ENCODE data around the gene ADAM12.

DNA sequence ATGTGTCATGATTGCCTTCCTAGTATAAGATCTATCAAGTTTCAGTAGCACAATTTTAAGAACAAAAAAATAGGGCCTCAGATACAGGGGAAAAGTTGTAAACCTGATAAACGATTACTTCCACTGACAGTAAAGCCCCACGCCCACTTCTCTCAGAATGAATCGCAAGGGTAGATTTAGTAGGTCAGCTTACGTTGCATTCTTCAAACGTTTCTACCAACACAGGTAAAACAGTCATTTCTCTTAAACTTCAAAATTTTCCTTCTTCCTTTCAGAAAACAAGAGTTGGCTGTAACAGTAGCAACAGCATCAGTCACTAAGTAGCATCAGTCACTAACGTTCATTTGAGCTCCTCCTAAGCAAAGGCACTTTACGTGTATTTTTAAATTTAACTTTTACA lies 221.5 kb downstream of the ADAM12 start:
- TF ChIP-seq, protein P1, sequence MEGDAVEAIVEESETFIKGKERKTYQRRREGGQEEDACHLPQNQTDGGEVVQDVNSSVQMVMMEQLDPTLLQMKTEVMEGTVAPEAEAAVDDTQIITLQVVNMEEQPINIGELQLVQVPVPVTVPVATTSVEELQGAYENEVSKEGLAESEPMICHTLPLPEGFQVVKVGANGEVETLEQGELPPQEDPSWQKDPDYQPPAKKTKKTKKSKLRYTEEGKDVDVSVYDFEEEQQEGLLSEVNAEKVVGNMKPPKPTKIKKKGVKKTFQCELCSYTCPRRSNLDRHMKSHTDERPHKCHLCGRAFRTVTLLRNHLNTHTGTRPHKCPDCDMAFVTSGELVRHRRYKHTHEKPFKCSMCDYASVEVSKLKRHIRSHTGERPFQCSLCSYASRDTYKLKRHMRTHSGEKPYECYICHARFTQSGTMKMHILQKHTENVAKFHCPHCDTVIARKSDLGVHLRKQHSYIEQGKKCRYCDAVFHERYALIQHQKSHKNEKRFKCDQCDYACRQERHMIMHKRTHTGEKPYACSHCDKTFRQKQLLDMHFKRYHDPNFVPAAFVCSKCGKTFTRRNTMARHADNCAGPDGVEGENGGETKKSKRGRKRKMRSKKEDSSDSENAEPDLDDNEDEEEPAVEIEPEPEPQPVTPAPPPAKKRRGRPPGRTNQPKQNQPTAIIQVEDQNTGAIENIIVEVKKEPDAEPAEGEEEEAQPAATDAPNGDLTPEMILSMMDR (IDR thresholded peaks at IDR 0.05; ENCODE audit: poor library complexity, severe bottlenecking): no peak
- no peak for TF ChIP-seq TAF1 (IDR thresholded peaks at IDR 0.05; ENCODE audit: low read depth)
- no peak for TF ChIP-seq REST (IDR thresholded peaks at IDR 0.05; ENCODE audit: borderline replicate concordance)
- TF ChIP-seq POLR2AphosphoS5 (IDR thresholded peaks at IDR 0.05): no peak
- TF ChIP-seq EZH2 (IDR thresholded peaks at IDR 0.05; ENCODE audit: borderline replicate concordance, insufficient read depth, low read length, poor library complexity, severe bottlenecking): no peak
- no peak for TF ChIP-seq RAD21 (conservative IDR thresholded peaks at IDR 0.05)
- no peak for TF ChIP-seq SMC3 (conservative IDR thresholded peaks at IDR 0.05; ENCODE audit: poor library complexity)
